ENCODE data around the gene DUSP2.

DNA sequence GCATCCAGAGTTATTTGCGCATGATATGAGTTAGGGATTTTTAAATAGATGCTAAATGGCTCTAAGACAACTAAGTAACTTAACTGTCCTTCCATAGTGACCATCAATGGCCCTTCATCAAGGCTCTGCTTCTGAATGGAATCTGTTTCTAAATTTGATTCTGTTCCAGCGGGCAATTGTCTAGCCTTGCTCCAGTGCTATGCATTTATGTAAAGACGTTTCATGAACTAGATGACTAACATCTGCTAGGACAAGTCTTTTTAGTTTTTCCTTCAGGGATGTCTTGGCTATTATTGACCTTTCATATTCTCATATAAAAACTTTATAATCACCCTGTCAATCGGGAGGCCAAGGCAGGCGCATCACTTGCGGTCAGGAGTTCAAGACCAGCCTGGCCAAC, 16.8 kb downstream of the DUSP2 start:
- TF ChIP-seq, protein P1, sequence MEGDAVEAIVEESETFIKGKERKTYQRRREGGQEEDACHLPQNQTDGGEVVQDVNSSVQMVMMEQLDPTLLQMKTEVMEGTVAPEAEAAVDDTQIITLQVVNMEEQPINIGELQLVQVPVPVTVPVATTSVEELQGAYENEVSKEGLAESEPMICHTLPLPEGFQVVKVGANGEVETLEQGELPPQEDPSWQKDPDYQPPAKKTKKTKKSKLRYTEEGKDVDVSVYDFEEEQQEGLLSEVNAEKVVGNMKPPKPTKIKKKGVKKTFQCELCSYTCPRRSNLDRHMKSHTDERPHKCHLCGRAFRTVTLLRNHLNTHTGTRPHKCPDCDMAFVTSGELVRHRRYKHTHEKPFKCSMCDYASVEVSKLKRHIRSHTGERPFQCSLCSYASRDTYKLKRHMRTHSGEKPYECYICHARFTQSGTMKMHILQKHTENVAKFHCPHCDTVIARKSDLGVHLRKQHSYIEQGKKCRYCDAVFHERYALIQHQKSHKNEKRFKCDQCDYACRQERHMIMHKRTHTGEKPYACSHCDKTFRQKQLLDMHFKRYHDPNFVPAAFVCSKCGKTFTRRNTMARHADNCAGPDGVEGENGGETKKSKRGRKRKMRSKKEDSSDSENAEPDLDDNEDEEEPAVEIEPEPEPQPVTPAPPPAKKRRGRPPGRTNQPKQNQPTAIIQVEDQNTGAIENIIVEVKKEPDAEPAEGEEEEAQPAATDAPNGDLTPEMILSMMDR (IDR thresholded peaks at IDR 0.05), result no peak
- TF ChIP-seq POLR2A (IDR thresholded peaks at IDR 0.05), result no peak

Measured in Peyer's patch (tissue), 4 donors.